B cell (primary cell): Measurements from ENCODE around the gene CBARP. TPM values are rescaled to one million over a fixed set of nuclear protein-coding genes. Genes with fewer than 3 reads are reported as not detected.

ENCODE experiments used
- ATAC-seq: fragments of 200-7000 bp; cut with Tn5 transposase; one replicate; pipeline ENCODE4 v1.10.0; 2021; ENCODE audit warnings: low read depth, mild to moderate bottlenecking, moderate number of reproducible peaks, moderate library complexity
- CTCF ChIA-PET: fragments of 350-600 bp; sonication (Branson Sonifier 250); formaldehyde crosslinking; loops from one replicate; lab custom pipeline; 2021; ENCODE audit warnings: antibody characterized with exemption, inconsistent platforms; lab: Charles Lee
- POLR2A ChIA-PET: fragments of 350-600 bp; sonication (Branson Sonifier 250); formaldehyde crosslinking; loops from one replicate; lab custom pipeline; 2021; ENCODE audit warnings: antibody characterized with exemption; lab: Charles Lee
- DNase-seq: peaks from one replicate; pipeline ENCODE4 v3.0.0; 2013
- H2AFZ ChIP-seq: 2 replicates; pipeline ENCODE4 v1.6.1; 2012; ENCODE audit warnings: mild to moderate bottlenecking, low read depth, low read length; ENCODE audit not compliant: insufficient read depth, poor library complexity, severe bottlenecking
- H3K27ac ChIP-seq, 2 donors: 1 replicate in 1 of 2; 2 replicates in 1 of 2; pipeline ENCODE4 v1.5.1; 2012 to 2013; ENCODE audit warnings: low read length in 2 of 2, mild to moderate bottlenecking in 2 of 2, moderate library complexity in 1 of 2
- H3K27me3 ChIP-seq, 4 experiments: fragments of 200-600 bp in 1 of 4; sonication (generic) in 1 of 4; replicated peaks in 1 of 4; 1 replicate in 2 of 4; 2 replicates in 2 of 4; pipeline versions ENCODE4 v1.6.1 to v1.7.0; 2013 to 2016; ENCODE audit warnings: low read length in 3 of 4, mild to moderate bottlenecking in 2 of 4, mixed read lengths in 1 of 4, moderate library complexity in 1 of 4; ENCODE audit not compliant: insufficient read depth in 4 of 4, control insufficient read depth in 3 of 4; ENCODE audit errors: control extremely low read depth in 1 of 4
- H3K36me3 ChIP-seq, 2 experiments: replicated peaks in 1 of 2; 1 replicate in 1 of 2; 2 replicates in 1 of 2; pipeline versions ENCODE4 v1.6.1 to v1.7.1; 2013; ENCODE audit warnings: low read length in 1 of 2; ENCODE audit not compliant: insufficient read depth in 2 of 2, control insufficient read depth in 1 of 2; ENCODE audit errors: control extremely low read depth in 1 of 2, extremely low read depth in 1 of 2
- H3K4me1 ChIP-seq, 2 donors: fragments of 200-600 bp in 1 of 2; sonication (generic) in 1 of 2; 1 replicate in 1 of 2; 2 replicates in 1 of 2; pipeline versions ENCODE4 v1.5.1 to v1.6.1; 2013 to 2017; ENCODE audit warnings: low read length in 2 of 2; ENCODE audit not compliant: control insufficient read depth in 2 of 2, insufficient read depth in 2 of 2
- H3K4me2 ChIP-seq: replicated peaks from 2 replicates; pipeline ENCODE3; 2012; ENCODE audit warnings: mild to moderate bottlenecking, low read depth, low read length; ENCODE audit not compliant: poor library complexity, severe bottlenecking
- H3K4me3 ChIP-seq, 5 experiments: fragments of 200-600 bp in 1 of 5; sonication (generic) in 1 of 5; 1 replicate in 3 of 5; 2 replicates in 2 of 5; pipeline versions ENCODE4 v1.5.1 to v1.7.0; 2011 to 2016; ENCODE audit warnings: low read length in 4 of 5, mild to moderate bottlenecking in 4 of 5, low read depth in 2 of 5, control low read depth in 1 of 5, moderate library complexity in 1 of 5; ENCODE audit not compliant: insufficient read depth in 1 of 5; ENCODE audit errors: control extremely low read depth in 1 of 5, extremely low read depth in 1 of 5
- H3K79me2 ChIP-seq: fragments of 200-600 bp; sonication (generic); one replicate; pipeline ENCODE4 v1.6.0; 2016; ENCODE audit warnings: low read length; ENCODE audit not compliant: control insufficient read depth, insufficient read depth
- H3K9ac ChIP-seq: fragments of 200-600 bp; sonication (generic); 2 replicates; pipeline ENCODE4 v1.6.1; 2017; ENCODE audit warnings: mild to moderate bottlenecking, low read length, moderate library complexity
- H3K9me3 ChIP-seq, 3 donors: one replicate each; pipeline versions ENCODE4 v1.6.1 to v1.7.1; 2013; ENCODE audit warnings: low read length in 2 of 3; ENCODE audit not compliant: control insufficient read depth in 2 of 3, insufficient read depth in 1 of 3; ENCODE audit errors: control extremely low read depth in 1 of 3
- H4K20me1 ChIP-seq: 2 replicates; pipeline ENCODE4 v1.6.0; 2012; ENCODE audit warnings: mild to moderate bottlenecking, low read length; ENCODE audit not compliant: insufficient read depth, control insufficient read depth, poor library complexity, severe bottlenecking
- H3K27ac Mint-ChIP-seq: one replicate; pipeline ENCODE4 v1.8.0; 2021; ENCODE audit warnings: mixed read lengths
- H3K27me3 Mint-ChIP-seq: one replicate; pipeline ENCODE4 v1.8.0; 2021; ENCODE audit warnings: mixed read lengths
- H3K4me1 Mint-ChIP-seq: one replicate; pipeline ENCODE4 v1.8.0; 2021; ENCODE audit warnings: mixed read lengths
- H3K4me3 Mint-ChIP-seq: one replicate; pipeline ENCODE4 v1.8.0; 2021; ENCODE audit warnings: mixed read lengths
- H3K9me3 Mint-ChIP-seq: one replicate; pipeline ENCODE4 v1.8.0; 2022; ENCODE audit warnings: mixed read lengths; ENCODE audit not compliant: insufficient read depth
- CTCF ChIP-seq: fragments of 200-600 bp; IDR thresholded peaks from one replicate; pipeline ENCODE4 v1.8.0; 2022; ENCODE audit warnings: antibody characterized with exemption, mild to moderate bottlenecking
- EZH2 ChIP-seq: IDR thresholded peaks from 2 replicates; pipeline ENCODE4 v1.6.1; 2012; ENCODE audit warnings: borderline replicate concordance, low read depth, mild to moderate bottlenecking, moderate library complexity, low read length; ENCODE audit not compliant: insufficient read depth, poor library complexity, severe bottlenecking
- WGBS: methylation state at CpG from one replicate; pipeline ENCODE4 v1.1.5; 2013; ENCODE audit warnings: missing lambda C conversion rate; ENCODE audit not compliant: insufficient coverage; 5-methylcytosine and 5-hydroxymethylcytosine counted together
- intact Hi-C: fragments of 100-400 bp; cut with micrococcal nuclease; formaldehyde crosslinking; loops from one replicate; pipeline ENCODE4 v1.10.0; 2022
- polyA plus RNA-seq: library from polyadenylated mRNA; depleted of rRNA; stranded (reverse); fragments of >200 nt; gene quantifications from 2 replicates; pipeline ENCODE4 v1.2.3, GENCODE V29; 2012
- total RNA-seq, 2 donors: library from RNA; stranded (reverse); fragments of 120-200 nt in 1 of 2; gene quantifications; 1 replicate in 1 of 2; 2 replicates in 1 of 2; pipeline versions ENCODE4 v1.2.3 to v1.2.4, GENCODE V29; 2013 to 2022

Gene CBARP
- total and polyA plus RNA-seq, 2 donors (not counting 1 experiment from before 2014, with no cell fraction given): not detected

GRCh38 chr19:1275260-1275975, 37.6 kb upstream of the CBARP start, which contains the start of gene FAM174C:
TSS of gene FAM174C (plus strand) at chr19:1275530. CDS start at chr19:1275550, 20 bp downstream.
- peaks cover 9 to 58% of the 10 kb centered on the region in 2 experiments for H3K36me3 ChIP-seq

More at GRCh38 chr19:1275260-1275975, 37.6 kb upstream of the CBARP start, which contains the start of gene FAM174C:
- Mint-ChIP-seq H3K27ac (peak within 1 kb of the TSS; percentile 94), H3K9me3 (no peaks in the 10 kb centered on the region), H3K4me3 (peak within 1 kb of the TSS; percentile 89), H3K4me1 (peaks cover 49% of the 10 kb centered on the region), H3K27me3 (no peaks in the 10 kb centered on the region)
- under 1% methylated on average over 98 of the region's 98 CpGs for WGBS
- Histone ChIP-seq H4K20me1 (peaks cover 81% of the 10 kb centered on the region), H3K27ac (peak within 1 kb of the TSS; percentile 93 to 97), H2AFZ (peak within 1 kb of the TSS; percentile 69), H3K4me2 (peak within 1 kb of the TSS; percentile 100), H3K4me1 (peaks cover 39 to 63% of the 10 kb centered on the region in 2 donors), H3K9ac (peak within 1 kb of the TSS; percentile 89), H3K4me3 (peak within 1 kb of the TSS; percentile 30 to 85 (median 75)), H3K79me2 (peaks cover 75% of the 10 kb centered on the region), H3K9me3 (no peaks in the 10 kb centered on the region), H3K27me3 (no peaks in the 10 kb centered on the region)
- ChIA-PET CTCF (interaction anchor here (0.7 to 6.1 kb wide), 5 partner anchors 9 to 551 kb away, joined by 3 to 51 read pairs (median 3); partner anchors contain the start of gene ARHGAP45), POLR2A (interaction anchor here (0.5 to 1.8 kb wide), 9 partner anchors 9 to 778 kb away, joined by 3 to 15 read pairs (median 4); partner anchors contain the start of gene REEP6)
- DNase-seq: peak; percentile 99
- ATAC-seq: peak; percentile 82
- intact Hi-C loops: no loop called here
- TF ChIP-seq EZH2: no peak
- peak; percentile 15 for TF ChIP-seq CTCF
